HL-60 (cell line): ENCODE results near the gene ADGRA1.

Source experiments
- DNase-seq, 2 experiments: peaks; one replicate each; pipeline ENCODE4 v3.0.0-alpha.2; 2010 to 2020; ENCODE audit warnings: low read depth in 1 of 2, low spot score in 1 of 2
- H3K27ac ChIP-seq: fragments of 250-450 bp; sonication (Bioruptor Pico); replicated peaks from 2 replicates; pipeline ENCODE4 v1.5.1; 2020; ENCODE audit warnings: mild to moderate bottlenecking, moderate library complexity
- H3K27me3 ChIP-seq: fragments of 250-450 bp; sonication (Bioruptor Pico); 2 replicates; pipeline ENCODE4 v1.5.1; 2021; ENCODE audit warnings: mild to moderate bottlenecking, moderate library complexity; ENCODE audit not compliant: insufficient read depth, poor library complexity, severe bottlenecking
- H3K4me3 ChIP-seq: replicated peaks from 2 replicates; pipeline ENCODE4 v1.5.1; 2011; ENCODE audit warnings: mild to moderate bottlenecking, control low read depth, low read length; ENCODE audit not compliant: insufficient read depth
- GABPA ChIP-seq: IDR thresholded peaks from 2 replicates; pipeline ENCODE4 v1.6.1; 2012; ENCODE audit warnings: low read depth
- POLR2AphosphoS5 ChIP-seq: IDR thresholded peaks from 2 replicates; pipeline ENCODE4 v1.6.1; 2012; ENCODE audit warnings: low read depth
- SPI1 ChIP-seq: IDR thresholded peaks from 2 replicates; pipeline ENCODE4 v1.6.1; 2012; ENCODE audit warnings: low read depth, mild to moderate bottlenecking, borderline replicate concordance
- TF ChIP-seq, protein P1 (sequence below): IDR thresholded peaks from one replicate; pipeline ENCODE4 v1.5.1; 2011; ENCODE audit warnings: low read length, control low read depth, inconsistent platforms; ENCODE audit not compliant: insufficient read depth
- TF ChIP-seq, protein P2 (sequence below): IDR thresholded peaks from 2 replicates; pipeline ENCODE4 v1.6.1; 2012; ENCODE audit warnings: low read depth; ENCODE audit not compliant: insufficient replicate concordance

The ADGRA1 gene

DNA sequence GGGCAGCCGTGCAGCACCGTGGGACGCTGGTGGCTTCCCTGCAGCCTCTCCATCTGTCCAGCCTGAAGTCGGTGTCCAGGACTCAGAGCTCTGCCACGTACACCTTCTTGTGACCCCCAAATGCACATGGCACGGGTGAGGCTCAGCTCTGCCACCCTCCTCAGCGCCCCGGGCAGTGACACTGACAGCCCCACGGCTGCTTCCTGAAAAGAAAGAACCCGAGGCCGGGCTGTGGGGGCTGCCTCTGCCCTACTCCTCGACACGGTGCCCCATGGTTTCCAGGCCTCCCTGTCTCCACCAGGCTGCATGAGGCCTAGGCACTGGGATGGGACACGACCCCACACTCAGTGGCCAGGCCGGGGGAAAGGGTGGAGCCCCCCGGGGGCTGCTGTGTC lies 13.7 kb downstream of the ADGRA1 start:
- no peak overlapping the region for H3K27ac ChIP-seq
- TF ChIP-seq POLR2AphosphoS5: no peak
- no peak for TF ChIP-seq SPI1
- TF ChIP-seq, protein P1, sequence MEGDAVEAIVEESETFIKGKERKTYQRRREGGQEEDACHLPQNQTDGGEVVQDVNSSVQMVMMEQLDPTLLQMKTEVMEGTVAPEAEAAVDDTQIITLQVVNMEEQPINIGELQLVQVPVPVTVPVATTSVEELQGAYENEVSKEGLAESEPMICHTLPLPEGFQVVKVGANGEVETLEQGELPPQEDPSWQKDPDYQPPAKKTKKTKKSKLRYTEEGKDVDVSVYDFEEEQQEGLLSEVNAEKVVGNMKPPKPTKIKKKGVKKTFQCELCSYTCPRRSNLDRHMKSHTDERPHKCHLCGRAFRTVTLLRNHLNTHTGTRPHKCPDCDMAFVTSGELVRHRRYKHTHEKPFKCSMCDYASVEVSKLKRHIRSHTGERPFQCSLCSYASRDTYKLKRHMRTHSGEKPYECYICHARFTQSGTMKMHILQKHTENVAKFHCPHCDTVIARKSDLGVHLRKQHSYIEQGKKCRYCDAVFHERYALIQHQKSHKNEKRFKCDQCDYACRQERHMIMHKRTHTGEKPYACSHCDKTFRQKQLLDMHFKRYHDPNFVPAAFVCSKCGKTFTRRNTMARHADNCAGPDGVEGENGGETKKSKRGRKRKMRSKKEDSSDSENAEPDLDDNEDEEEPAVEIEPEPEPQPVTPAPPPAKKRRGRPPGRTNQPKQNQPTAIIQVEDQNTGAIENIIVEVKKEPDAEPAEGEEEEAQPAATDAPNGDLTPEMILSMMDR: no peak
- TF ChIP-seq, protein P2, sequence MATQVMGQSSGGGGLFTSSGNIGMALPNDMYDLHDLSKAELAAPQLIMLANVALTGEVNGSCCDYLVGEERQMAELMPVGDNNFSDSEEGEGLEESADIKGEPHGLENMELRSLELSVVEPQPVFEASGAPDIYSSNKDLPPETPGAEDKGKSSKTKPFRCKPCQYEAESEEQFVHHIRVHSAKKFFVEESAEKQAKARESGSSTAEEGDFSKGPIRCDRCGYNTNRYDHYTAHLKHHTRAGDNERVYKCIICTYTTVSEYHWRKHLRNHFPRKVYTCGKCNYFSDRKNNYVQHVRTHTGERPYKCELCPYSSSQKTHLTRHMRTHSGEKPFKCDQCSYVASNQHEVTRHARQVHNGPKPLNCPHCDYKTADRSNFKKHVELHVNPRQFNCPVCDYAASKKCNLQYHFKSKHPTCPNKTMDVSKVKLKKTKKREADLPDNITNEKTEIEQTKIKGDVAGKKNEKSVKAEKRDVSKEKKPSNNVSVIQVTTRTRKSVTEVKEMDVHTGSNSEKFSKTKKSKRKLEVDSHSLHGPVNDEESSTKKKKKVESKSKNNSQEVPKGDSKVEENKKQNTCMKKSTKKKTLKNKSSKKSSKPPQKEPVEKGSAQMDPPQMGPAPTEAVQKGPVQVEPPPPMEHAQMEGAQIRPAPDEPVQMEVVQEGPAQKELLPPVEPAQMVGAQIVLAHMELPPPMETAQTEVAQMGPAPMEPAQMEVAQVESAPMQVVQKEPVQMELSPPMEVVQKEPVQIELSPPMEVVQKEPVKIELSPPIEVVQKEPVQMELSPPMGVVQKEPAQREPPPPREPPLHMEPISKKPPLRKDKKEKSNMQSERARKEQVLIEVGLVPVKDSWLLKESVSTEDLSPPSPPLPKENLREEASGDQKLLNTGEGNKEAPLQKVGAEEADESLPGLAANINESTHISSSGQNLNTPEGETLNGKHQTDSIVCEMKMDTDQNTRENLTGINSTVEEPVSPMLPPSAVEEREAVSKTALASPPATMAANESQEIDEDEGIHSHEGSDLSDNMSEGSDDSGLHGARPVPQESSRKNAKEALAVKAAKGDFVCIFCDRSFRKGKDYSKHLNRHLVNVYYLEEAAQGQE: no peak
- no peak for TF ChIP-seq GABPA
- no peak overlapping the region for H3K4me3 ChIP-seq
- no peak for DNase-seq
- peaks cover 23% of the 10 kb centered on the region for H3K27me3 ChIP-seq

DNA sequence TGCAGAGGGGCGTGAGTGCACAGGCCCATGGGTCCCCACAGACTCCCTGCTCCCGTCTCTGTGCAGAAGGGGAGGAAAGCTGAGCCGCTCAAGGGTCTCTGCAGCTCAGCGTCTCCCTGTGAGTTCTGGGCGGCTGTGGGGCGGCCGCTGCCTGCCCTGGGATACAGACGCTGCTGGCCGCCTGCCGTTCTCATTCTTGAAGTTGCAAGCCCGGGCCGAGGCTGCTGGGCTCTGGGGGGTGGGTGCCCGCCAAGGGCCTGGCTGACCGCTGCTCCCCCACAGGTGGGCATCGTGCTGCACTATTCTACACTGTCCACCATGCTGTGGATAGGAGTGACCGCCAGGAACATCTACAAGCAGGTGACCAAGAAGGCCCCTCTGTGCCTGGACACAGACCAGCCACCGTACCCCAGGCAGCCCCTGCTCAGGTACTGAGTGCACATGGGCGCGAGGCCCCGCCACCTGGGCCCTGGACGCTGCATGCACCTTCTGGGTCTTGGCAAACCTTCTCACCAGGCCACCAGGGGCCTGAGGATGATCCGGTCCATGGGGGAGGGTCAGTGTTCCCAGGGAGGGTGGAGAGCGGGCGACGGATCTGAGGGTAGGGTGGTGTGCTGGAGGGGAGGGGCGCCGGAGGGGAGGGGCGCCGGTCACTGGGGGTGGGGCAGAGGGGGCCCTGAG lies 14.8 kb downstream of the ADGRA1 start:
- H3K27me3 ChIP-seq: peaks cover 23% of the 10 kb centered on the region
- no peak for DNase-seq
- H3K4me3 ChIP-seq: no peak overlapping the region

DNA sequence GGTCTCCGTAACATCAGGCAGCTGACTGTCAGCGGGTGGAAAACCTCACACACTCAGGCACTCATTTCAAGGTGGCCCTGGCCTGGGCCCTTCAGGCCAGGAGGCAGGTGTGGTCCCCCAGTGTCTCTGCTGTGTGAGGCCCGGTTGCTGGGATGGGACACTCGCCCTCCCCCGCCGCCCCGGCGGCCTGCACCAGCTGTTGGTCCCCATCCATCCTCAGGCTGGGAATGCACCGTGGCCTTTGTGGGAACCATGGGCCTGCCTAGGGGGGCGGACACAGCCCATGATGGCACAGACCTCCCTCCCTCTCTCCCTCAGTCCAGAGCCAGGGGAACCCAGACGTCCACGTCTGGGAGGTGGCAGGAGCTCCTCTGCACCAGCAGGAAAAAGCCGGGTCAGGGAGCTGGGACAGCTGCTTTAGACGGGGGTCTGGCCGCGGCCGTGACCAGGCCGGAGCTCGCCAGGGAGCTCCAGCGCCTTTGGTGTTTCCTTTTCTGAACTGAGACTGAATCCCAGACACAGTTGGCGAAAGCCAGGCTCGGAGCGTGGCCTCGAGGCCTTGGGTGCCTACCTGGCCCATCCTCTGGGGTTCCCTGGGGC lies 15.7 kb downstream of the ADGRA1 start:
- peaks cover 23% of the 10 kb centered on the region for H3K27me3 ChIP-seq
- no peak overlapping the region for H3K27ac ChIP-seq
- no peak overlapping the region for H3K4me3 ChIP-seq
- DNase-seq: no peak
- TF ChIP-seq, protein P1: no peak
- TF ChIP-seq SPI1 (no peak), POLR2AphosphoS5 (no peak), GABPA (no peak)
- TF ChIP-seq, protein P2: no peak

More for the DNA sequence above, 14.8 kb downstream of the ADGRA1 start:
- TF ChIP-seq, protein P1: no peak
- TF ChIP-seq SPI1 (no peak), GABPA (no peak), POLR2AphosphoS5 (no peak)
- TF ChIP-seq, protein P2: no peak
- H3K27ac ChIP-seq: no peak overlapping the region
